ENCODE results near the gene SBF1. TPM values are rescaled to one million over a fixed set of nuclear protein-coding genes. Genes with fewer than 3 reads are reported as not detected.

SBF1 gene
- total and polyA plus RNA-seq, 2 of the 13 experiments (the other 11 are each of a cell fraction or from before 2014, with no cell fraction given), result 31.7 to 40.9 TPM

DNA sequence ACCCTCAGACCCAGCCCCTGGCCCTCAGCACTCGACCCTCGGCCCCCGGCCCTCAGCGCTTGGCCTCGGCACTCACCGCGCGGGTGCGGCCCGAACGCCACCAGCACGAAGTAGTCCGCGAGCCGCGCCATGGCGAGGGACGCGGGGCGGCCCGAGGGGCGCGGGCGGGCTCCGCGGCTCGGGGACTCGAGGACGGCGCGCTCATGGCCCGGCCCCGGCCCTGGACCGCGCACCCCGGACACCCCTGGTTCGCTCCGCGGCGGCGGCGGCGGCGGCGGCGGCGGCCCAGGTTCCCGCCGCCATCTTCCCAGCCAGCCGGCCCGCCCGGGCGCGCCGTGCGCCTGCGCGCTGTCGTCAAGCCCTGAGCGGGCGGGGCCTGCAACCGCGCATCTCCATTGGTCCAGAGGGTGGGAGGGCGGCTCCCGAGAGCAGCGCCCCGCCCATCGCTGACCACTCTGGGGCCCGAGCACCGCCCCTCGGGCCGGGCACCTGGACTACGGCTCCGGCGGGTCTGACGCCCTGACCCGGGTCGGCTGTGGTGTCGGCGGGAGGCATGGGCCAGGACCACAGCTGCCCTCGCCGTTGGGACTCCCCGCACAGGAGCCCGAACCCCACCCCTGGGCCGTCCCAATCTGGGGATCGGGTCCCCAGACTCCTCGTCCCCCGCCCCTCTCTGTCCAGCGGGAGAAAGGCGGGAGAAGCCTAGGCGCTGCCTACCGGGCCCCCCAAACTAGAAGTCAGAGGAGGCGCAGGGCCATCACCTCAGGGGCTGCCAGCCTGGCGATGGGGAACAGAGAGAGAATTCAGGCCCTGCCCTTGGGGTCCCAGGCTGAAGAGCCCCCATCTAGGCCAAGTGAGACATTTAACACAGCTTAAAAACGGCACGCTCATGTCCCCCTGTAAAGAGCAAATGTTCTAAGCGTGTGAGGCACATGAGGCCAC lies at the start of gene SBF1 (continued):
- TF ChIP-seq, protein P1, sequence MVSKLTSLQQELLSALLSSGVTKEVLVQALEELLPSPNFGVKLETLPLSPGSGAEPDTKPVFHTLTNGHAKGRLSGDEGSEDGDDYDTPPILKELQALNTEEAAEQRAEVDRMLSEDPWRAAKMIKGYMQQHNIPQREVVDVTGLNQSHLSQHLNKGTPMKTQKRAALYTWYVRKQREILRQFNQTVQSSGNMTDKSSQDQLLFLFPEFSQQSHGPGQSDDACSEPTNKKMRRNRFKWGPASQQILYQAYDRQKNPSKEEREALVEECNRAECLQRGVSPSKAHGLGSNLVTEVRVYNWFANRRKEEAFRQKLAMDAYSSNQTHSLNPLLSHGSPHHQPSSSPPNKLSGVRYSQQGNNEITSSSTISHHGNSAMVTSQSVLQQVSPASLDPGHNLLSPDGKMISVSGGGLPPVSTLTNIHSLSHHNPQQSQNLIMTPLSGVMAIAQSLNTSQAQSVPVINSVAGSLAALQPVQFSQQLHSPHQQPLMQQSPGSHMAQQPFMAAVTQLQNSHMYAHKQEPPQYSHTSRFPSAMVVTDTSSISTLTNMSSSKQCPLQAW (CRISPR knock-in tag; IDR thresholded peaks at IDR 0.05), result peak; percentile 71; the same call in 1 of the 2 replicates
- TF ChIP-seq ZNF644 (CRISPR knock-in tag; IDR thresholded peaks at IDR 0.05; ENCODE audit: low read depth) (no peak), ZNF296 (CRISPR knock-in tag; conservative IDR thresholded peaks at IDR 0.05) (no peak), TOPORS (CRISPR knock-in tag; IDR thresholded peaks at IDR 0.05) (no peak), SP2 (CRISPR knock-in tag; IDR thresholded peaks at IDR 0.05) (peak; percentile 61; the same call in 1 of the 2 replicates), TBX3 (IDR thresholded peaks at IDR 0.05; ENCODE audit: borderline replicate concordance) (no peak), ZBTB3 (CRISPR knock-in tag; IDR thresholded peaks at IDR 0.05; ENCODE audit: borderline replicate concordance, low read depth) (no peak), JARID2 (CRISPR knock-in tag; IDR thresholded peaks at IDR 0.05; ENCODE audit: insufficient replicate concordance) (no peak), ZNF768 (CRISPR knock-in tag; IDR thresholded peaks at IDR 0.05) (no peak), ARID2 (CRISPR knock-in tag; IDR thresholded peaks at IDR 0.05; ENCODE audit: borderline replicate concordance) (no peak), KLF9 (CRISPR knock-in tag; IDR thresholded peaks at IDR 0.05; ENCODE audit: low read depth) (no peak), ZNF263 (CRISPR knock-in tag; IDR thresholded peaks at IDR 0.05) (no peak), ZNF136 (CRISPR knock-in tag; IDR thresholded peaks at IDR 0.05; ENCODE audit: low read depth) (no peak), KDM6A (CRISPR knock-in tag; IDR thresholded peaks at IDR 0.05; ENCODE audit: low read depth) (no peak)
- TF ChIP-seq, protein P2, sequence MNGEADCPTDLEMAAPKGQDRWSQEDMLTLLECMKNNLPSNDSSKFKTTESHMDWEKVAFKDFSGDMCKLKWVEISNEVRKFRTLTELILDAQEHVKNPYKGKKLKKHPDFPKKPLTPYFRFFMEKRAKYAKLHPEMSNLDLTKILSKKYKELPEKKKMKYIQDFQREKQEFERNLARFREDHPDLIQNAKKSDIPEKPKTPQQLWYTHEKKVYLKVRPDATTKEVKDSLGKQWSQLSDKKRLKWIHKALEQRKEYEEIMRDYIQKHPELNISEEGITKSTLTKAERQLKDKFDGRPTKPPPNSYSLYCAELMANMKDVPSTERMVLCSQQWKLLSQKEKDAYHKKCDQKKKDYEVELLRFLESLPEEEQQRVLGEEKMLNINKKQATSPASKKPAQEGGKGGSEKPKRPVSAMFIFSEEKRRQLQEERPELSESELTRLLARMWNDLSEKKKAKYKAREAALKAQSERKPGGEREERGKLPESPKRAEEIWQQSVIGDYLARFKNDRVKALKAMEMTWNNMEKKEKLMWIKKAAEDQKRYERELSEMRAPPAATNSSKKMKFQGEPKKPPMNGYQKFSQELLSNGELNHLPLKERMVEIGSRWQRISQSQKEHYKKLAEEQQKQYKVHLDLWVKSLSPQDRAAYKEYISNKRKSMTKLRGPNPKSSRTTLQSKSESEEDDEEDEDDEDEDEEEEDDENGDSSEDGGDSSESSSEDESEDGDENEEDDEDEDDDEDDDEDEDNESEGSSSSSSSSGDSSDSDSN (CRISPR knock-in tag; IDR thresholded peaks at IDR 0.05), result peak; percentile 32; the same call in 1 of the 2 replicates
- TF ChIP-seq, protein P3, sequence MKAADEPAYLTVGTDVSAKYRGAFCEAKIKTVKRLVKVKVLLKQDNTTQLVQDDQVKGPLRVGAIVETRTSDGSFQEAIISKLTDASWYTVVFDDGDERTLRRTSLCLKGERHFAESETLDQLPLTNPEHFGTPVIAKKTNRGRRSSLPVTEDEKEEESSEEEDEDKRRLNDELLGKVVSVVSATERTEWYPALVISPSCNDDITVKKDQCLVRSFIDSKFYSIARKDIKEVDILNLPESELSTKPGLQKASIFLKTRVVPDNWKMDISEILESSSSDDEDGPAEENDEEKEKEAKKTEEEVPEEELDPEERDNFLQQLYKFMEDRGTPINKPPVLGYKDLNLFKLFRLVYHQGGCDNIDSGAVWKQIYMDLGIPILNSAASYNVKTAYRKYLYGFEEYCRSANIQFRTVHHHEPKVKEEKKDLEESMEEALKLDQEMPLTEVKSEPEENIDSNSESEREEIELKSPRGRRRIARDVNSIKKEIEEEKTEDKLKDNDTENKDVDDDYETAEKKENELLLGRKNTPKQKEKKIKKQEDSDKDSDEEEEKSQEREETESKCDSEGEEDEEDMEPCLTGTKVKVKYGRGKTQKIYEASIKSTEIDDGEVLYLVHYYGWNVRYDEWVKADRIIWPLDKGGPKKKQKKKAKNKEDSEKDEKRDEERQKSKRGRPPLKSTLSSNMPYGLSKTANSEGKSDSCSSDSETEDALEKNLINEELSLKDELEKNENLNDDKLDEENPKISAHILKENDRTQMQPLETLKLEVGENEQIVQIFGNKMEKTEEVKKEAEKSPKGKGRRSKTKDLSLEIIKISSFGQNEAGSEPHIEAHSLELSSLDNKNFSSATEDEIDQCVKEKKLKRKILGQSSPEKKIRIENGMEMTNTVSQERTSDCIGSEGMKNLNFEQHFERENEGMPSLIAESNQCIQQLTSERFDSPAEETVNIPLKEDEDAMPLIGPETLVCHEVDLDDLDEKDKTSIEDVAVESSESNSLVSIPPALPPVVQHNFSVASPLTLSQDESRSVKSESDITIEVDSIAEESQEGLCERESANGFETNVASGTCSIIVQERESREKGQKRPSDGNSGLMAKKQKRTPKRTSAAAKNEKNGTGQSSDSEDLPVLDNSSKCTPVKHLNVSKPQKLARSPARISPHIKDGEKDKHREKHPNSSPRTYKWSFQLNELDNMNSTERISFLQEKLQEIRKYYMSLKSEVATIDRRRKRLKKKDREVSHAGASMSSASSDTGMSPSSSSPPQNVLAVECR (CRISPR knock-in tag; IDR thresholded peaks at IDR 0.05; ENCODE audit: borderline replicate concordance), result peak; percentile 56
- TF ChIP-seq, protein P4, sequence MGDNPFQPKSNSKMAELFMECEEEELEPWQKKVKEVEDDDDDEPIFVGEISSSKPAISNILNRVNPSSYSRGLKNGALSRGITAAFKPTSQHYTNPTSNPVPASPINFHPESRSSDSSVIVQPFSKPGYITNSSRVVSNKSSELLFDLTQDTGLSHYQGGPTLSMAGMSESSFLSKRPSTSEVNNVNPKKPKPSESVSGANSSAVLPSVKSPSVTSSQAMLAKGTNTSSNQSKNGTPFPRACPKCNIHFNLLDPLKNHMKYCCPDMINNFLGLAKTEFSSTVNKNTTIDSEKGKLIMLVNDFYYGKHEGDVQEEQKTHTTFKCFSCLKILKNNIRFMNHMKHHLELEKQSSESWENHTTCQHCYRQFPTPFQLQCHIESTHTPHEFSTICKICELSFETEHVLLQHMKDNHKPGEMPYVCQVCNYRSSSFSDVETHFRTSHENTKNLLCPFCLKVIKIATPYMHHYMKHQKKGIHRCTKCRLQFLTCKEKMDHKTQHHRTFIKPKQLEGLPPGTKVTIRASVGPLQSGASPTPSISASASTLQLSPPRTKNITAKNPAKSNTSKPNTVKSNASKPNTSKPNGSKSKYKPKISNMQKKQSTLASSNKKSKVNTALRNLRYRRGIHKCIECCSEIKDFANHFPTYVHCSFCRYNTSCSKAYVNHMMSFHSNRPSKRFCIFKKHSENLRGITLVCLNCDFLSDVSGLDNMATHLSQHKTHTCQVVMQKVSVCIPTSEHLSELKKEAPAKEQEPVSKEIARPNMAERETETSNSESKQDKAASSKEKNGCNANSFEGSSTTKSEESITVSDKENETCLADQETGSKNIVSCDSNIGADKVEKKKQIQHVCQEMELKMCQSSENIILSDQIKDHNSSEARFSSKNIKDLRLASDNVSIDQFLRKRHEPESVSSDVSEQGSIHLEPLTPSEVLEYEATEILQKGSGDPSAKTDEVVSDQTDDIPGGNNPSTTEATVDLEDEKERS (CRISPR knock-in tag; IDR thresholded peaks at IDR 0.05), result 0 out of 2 replicates have a peak, but pooled peaks have one; percentile 38

All from HepG2 (cell line).